Activated CD4-positive, alpha-beta T cell treated with anti-CD3 and anti-CD28 coated beads, Interleukin-2, amount 50 U/mL, for 48 hours (primary cell): Measurements from ENCODE around the gene NCKAP5.

Experiments used
- DNase-seq, 2 experiments: peaks; one replicate each; pipeline ENCODE4 v3.0.0-alpha.2; 2020

The NCKAP5 gene

DNA sequence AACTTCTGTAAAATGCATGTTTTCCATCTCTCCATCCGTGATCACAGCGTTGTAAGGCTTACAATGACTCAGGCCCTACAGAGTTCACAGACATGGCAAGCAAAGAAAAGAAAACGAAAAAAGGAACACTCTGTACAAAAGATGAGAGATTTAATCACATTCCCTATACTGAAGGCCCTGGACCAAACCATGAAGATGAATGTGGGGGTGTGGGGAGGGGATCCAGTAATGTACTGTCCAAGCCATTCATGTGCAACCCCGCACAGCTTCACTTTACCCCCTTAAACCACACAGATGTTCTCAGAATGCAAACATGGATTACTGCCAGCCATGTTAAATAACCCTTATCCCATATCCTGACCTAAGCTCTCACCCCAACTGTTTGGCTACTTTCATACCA lies 391.1 kb downstream of the NCKAP5 start:
- no peak for DNase-seq

DNA sequence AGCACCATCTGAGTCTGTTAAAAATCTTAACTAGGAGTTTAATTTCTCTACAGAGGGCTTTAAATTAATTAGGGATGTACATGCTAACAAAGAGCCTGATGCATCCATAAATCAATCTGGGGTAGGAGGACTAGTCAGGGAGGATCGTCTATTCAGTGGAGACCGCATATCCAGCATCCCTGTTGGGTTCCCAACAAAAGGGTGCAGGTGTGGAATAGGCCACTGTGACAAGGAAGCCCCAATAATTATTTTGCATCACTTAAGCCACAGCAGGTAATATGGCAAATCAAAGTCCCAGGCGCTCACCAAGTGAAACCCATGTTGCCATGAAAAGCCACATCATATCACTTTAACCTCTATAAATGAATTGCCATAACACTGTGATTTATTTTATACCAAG lies 392.3 kb downstream of the NCKAP5 start:
- no peak for DNase-seq

DNA sequence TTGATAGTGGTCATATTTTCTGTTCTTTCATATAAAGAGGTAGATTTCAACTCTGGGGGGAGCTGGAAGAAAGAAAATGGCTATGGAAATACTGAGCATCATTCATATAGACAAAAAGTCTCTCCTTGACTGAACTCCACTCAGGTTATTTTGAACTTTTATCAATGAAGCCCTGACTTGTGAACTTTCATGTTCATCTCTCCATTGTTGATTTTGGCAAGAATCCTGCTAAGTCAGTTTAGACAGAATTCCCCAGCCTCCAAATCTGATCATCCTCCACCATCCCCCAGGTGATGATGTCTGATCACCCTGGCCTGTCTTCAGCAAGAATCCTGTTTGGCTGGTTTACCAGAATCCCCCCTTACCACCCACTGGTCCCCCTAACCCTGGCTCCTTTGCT lies 395.0 kb downstream of the NCKAP5 start:
- DNase-seq: no peak

DNA sequence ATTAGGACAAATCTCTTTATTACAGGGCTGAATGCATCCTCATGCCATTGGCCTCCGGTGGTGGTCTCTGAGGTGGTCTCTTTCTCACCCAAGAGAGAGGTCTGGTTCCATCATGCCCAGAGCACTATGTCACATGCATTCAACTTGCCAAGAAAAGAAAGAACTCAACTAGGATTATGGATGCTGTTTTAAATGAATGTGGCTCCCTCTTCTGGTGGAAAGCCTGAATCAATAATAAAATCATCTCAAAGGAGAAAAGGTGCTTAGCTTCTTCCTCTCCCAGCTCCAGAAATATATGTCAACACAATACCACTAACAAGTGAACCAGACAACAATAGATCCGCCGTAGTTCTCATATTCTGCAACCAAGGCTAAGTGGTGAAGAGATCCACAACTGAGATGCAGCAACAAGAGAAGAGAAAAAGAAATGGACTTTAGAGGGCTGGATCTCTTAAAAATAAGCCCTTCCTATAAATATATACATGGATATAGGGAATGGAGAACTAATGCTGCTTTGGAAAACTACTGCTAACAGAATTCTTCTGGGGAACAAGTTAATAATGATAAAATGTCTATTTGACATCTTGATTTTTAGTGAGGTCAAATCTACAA lies 396.8 kb downstream of the NCKAP5 start:
- DNase-seq: no peak

DNA sequence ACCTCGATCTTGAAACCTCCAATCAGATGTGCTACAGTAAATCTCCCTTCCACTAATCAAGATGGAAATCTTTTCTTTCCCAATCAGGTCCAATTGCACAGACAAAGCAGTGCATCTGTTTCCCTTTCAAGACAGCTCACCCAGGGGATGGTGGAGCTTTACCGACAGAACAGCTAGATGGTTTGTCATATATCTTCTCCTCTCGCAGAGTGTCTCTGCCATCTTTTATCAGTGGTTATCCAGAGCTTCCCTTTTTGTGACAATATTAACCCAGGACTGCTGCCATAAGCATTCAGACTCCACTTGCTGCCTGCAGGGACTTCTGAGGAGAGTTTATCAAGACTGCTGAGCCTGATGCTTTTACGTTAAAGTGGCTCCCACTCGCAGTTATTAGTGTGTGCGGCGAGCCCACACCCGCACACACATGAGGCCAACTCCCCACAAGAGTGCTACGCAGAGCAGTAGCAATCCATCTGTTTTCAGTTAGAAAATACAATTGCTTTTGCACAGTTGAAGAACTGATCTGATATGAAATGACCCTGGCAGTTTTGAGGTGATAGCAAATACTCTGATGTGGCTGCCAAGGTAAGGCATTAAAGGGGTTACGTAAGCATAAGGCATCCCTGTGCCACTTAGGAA lies 398.9 kb downstream of the NCKAP5 start:
- DNase-seq: no peak

DNA sequence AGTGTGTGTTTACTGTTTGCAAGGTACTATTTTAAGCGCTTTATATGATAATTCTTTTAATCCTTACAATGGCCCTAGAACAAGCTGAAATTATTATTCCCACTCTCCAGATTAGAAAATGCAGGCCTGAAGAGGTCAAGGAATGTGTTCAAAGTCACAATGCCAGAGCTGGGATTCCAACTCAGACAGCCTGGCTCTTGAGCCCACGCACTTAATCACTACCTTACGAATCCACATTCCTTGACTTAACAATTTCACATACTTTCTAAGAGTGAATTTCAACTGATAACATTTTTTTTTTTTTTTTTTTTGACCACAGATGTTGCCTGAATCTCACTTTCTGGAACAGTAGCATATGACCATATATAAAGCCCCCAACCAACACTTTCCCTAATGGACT lies 400.3 kb downstream of the NCKAP5 start:
- DNase-seq: no peak

DNA sequence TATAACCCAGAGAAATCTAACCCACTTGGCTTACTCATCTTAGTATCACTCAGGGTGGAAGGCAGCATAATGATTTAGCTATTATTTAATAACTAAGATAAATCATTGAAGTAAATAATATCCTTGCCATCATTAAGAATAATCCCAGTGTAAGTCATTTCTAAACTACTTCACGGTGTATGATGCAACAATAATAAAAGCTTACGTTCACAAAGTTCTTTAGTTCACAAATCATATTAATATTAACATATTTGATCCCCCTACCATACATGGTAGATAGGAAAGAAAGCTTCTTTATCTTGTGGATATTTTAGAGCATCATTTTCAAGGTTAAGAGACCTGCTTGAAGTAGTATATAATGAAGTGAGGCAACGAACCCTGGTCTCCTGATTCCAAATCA lies 401.0 kb downstream of the NCKAP5 start:
- DNase-seq: no peak

DNA sequence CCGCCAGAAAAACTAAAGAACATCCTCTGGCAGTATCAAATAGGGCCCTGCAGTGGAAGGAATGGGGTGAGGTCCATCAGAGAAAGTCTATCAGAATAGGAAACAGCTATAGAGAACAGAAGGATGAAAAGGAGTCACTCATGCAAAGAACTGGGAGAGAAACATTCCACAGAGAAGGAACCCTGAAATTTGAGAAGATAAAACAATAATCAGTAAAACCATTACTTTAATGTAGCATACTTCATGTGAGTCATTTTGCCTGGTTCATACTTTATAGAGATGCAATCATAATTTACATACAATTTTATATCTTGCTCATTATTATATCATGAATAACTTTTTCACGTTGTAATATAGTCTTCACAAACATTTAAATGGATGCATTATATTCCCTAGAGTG lies 402.2 kb downstream of the NCKAP5 start:
- no peak for DNase-seq

DNA sequence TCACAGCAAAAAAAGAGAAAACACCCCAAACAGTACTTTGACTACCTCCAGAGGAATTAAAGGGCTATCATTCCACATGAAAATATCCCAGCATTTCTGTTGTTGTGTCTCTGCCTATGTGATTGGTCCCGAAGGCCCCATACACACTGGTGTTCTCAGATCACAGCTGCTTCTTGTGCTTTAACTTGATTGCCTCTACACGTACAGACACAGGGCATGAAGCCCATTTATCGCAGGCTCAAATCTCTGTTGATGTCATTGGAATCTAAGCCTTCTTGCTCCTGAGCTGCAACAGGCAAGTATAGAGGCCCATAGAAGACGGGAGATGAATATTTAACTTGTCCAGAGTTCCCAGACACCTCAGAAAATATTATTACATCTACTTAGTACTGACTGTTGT lies 405.2 kb downstream of the NCKAP5 start:
- DNase-seq: no peak

DNA sequence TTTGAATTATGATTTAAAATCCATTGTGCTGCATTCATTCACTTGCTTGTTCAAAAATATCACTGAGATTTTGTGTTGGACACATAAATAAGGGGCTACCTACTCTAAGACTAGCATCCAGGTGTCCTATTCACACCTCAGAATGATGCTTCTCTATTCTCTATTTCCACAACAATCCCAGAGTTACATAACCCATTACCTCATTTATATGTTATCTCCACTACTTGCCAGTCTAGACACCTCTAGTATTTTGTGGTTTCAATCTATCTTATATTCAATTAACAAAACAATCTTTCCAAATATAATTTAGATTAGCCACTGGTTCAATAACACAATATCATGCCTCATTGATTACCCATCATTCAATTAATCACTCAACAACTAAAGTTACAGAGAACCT lies 409.8 kb downstream of the NCKAP5 start:
- no peak for DNase-seq

DNA sequence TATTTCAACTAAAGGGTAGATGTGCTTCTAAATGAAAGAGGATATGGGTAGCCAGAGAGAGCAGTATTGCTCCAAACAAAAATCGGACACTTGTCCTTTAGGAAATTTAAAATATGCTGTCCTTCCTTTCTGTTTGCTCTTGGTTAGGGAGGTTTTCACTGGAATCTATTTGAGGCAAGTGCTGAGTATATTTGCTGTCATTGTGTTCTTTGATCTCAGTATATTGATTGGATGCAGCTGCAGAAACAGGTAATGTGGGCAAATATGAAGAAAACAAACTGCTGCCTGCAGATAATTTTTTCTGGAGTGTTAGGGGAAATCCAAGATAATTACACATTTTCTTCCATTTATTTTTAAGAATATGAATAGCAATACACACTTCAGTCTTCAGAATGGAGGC lies 410.2 kb downstream of the NCKAP5 start:
- DNase-seq: no peak

DNA sequence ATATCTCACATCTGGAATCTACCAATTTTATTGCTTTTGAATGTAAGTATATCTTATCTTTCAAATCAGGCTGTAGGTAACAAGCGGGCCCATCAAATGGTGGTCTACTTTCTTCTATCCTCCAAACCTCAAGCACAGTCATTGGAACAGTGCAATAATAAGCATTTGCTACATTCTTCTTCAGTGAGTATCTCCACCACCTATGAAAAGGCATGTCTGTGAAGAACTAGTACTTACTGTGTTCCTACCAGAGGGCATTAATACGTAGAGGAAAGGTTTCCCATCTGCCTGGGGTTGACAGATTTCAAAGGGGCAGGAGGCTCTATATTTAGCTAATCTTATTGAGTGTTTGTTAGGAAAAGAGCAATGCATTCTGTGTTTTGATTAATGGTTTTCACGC lies 411.1 kb downstream of the NCKAP5 start:
- no peak for DNase-seq

DNA sequence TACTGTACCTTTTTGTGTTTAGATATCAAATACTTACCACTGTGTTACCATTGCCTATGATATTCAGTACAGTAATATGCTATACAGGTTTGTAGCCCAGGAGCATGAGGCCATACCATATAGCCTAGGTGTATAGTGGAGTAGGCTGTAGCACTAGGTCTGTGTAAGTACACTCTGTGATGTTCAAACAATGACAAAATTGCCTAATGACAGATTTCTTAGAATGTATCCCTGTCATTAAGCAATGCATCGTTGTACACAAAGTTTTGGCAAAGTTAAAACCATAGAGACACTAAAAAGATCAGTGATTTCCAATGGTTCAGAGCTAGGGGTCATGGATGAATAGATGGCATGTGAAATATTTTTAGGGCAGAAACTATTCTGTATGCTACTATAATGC lies 415.5 kb downstream of the NCKAP5 start:
- no peak for DNase-seq

DNA sequence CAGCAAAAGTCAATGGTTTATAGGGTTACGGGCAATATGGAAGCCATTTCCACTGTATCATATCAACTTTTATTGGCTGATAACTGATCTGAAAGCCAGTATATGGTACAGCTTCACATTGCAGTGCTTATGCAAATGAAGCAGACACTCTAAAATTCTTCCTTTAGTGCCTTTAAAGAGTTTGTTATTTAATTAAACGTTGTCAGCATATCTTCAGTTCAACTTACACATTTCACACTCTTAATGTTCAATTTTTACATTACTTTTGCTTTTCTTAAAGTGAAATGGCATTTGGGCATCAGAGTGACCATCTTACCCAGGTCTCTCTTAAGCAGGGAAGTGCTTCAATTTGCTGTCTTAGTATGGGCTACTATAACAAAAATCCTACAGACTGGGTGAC lies 420.1 kb downstream of the NCKAP5 start:
- no peak for DNase-seq

DNA sequence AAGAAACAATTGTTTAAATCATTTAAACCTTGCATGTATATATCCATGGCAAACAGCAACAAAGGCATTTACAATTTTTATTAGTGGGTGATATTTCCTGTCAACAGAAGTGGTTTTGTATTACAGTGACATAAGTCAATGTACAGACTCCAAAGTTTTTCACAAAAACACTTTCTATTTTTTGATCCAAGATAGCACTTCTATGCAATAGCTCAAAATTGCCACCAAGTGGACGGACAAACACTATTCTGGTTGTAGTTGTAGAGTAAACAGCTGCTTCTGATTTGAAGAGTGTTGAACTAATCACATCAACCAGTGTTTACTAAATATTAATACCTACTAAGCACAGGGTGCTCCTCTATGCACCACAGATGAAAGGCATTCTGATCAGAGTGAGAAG lies 421.4 kb downstream of the NCKAP5 start:
- no peak for DNase-seq

DNA sequence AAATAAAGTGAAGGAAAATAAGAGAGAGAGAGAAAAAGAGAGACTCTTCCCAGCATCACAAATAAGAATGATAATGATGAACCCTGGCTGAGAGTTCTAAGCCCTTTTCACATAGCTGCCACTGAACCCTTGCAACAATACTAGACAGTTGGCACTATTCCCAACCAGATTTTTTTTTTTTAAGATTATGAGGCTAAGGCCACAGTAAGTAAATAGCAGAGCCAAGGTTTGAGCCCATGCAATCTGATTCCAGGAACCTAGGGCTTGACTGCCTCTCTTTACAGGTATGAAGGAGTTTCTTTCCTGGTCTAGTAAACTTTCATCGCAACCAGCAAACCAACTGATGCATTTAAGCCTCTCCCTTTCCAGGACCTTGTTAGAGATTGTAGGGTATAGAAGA lies 424.6 kb downstream of the NCKAP5 start:
- no peak for DNase-seq

DNA sequence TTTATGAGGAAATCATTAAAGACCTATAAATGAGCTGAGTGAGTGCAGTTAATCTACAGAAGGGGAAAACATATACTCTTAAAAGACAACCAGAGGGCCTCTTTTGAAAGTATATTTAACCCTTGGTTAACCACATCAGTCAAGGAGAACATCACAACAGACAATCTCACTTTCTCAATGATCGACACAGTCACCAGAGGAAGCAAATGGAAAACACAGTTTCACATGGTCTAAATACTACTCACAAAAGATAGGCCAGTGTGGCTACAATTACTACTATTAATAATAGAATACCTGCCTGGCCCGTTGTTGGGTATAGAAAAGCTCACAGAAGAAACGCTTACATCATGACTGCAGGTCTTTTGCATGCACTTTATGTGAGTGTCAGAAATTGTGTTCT lies 426.2 kb downstream of the NCKAP5 start:
- DNase-seq: no peak

DNA sequence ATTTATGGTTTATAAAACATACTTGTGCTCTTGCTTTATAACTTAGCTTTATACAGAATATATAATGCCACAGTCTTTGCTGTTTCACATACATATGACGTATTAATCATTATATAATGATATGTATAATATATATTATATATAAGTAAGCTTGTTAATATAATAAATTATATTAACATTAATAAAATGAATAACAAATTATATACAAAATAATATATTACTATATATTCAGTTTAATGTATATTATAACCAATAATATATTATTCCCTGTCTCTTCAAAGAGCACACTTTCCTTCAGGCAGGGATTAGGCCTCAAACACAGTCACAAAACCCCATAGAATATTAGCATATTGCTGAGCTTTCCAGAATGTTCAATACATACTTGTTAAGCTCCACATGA lies 427.6 kb downstream of the NCKAP5 start:
- DNase-seq: no peak

DNA sequence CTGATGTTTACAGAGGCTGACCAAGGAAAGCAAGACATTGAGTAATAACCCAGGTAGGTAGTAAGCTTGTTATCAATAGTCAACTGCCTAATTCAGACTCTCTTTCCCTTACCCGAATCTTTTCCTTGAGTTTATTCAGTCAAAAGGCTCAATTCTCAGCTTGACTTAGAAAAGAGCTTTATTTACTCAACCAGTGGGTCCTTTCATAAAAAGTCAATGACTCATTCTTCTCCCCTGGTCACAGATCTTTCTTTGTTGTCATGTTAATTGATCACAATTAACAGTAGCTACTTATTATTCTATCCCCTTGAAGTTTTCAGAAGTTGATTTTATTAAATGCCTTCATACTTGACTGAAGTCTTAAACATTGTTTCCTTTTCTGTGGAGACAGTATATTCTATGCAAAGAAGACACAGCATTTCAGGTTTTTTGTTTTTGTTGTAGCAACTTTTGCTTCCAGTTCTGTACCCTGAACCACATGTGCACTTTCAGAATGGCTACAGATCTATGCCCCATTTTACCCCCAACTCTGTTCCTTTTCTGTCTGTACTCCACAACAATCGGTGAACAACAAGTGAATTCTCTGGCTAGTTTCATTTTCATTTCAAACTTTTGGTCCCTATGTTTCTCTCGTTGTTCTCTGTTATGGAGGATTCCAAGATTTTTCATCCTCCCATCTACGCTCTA lies 428.3 kb downstream of the NCKAP5 start:
- no peak for DNase-seq

DNA sequence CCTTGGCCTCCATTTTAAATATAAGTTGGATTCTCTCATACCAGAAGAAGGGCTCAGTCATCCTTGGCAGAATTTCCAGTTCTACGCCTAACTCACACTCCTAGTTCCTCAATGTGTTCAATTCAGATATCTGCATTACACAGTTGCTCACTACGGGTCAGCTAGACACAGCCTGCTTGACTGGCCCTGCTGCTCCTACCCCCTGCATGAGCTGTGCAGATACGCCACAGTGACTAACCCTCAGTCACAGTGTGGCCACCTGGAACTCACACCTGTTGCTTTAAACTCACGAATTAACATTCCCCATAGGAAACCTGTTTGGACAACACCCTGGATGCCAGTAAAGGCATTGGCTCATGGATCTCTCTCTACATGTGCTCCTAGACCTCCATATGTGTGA lies 429.6 kb downstream of the NCKAP5 start:
- DNase-seq: no peak

DNA sequence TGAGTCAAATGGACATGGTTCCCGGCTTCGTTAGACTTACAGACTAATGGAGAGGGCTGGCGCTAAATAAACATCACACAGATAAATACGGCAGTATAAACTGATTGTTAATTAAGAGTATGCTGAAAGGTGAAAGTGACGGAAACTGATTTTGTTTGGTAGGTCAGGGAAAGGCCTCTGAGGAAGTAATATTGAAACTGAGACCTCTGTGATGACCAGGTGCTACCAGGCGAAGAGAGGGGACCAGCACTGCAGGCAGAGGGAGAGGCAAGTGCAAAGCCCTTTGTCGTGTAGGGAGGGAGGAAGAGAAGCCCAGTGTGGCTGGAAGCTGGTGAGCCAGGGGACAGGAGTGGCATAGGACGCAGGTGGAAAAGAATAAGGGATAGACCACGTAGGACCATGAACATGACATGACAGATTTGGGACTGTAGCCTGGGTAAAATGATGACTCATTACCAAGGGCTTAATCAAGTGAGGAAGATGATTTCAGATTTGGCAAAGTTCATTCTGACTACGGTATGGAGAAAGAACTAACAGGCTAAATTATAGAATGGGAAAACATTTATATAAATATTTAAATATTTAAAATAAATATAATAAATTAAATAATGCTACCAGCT lies 433.1 kb downstream of the NCKAP5 start:
- no peak for DNase-seq

DNA sequence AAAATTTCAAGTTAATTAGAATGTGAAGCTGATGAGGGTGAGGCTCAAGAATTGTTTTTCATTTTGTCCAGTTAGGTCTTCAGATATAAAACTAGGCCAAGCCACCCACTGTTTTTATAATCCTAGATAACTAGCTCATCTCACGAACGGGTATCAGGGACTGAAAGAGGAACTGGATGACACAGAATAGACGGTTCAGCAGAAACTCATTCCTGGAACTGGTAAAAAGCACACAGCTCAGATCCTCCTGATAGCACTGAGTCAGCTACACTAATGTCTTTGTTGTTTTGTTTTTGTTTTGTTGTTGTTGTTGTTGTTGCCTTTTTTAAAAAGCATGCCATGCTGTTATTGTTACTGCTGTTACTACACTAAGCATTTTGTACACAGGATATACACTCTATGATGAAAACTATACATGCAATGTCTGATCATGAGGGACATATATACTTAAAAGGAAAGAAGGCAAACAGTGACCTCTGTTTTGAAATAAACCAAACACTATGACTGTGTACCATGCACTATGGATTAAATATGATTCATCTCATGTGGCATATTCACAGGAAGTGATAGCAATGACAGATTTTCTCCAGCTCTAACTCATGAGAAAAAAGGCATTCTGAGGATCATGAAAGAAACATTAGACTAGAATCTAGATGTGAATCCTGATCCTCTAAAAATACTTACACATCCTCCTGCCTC lies 437.6 kb downstream of the NCKAP5 start:
- no peak for DNase-seq

DNA sequence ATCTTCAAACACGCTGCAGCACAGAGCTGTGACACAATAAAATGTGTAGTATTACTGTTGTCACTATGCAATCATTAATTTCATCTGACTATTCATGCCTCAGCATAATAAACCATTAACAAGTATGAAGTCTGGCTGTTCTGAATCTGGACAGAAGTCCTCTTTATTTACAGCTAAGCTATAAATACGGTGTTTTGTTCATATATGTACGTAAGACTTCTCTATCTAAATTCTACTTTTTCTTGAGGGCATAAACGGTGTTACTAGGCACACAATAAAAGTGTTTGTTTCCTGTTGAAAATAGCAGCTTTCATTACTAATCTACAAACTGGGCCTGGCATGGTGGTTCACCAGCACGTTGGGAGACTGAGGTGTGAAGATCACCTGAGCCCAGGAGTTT lies 443.8 kb downstream of the NCKAP5 start:
- no peak for DNase-seq

DNA sequence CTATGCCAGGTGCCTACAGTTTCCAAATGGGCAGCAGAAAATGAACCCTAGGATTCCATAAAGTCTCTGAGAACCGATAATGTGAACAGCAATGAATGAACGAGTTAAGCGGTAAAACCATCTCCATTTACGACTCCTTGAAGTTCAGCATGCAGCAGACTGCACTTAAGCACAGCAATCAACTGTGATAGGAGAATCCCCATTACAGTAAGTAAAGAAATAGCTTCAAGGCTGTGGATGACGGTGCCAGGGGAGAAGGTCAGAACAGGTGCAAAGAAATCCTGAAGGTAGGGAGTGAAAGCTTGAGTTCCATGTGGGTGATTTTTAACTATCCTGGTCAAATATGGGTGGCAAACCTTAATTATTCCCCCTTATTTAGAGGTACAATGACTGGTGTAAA lies 444.4 kb downstream of the NCKAP5 start:
- DNase-seq: no peak
